ENCODE results near the gene STAG1.

Gene STAG1

GRCh38 chr3:136708333-136708985 lies 43.7 kb downstream of the STAG1 start:
- H3K27me3 ChIP-seq (ENCODE audit: control insufficient read depth, insufficient read depth, low read length), result no peaks in the 10 kb centered on the region
- no CpG with 5 or more reads among the region's 3 CpGs for WGBS (ENCODE audit: insufficient coverage, insufficient read length)
- H3K4me3 ChIP-seq (ENCODE audit: low read length), result no peak overlapping the region
- H3K9me3 ChIP-seq (ENCODE audit: control insufficient read depth, insufficient read depth, low read length), result no peaks in the 10 kb centered on the region
- no peaks in the 10 kb centered on the region for H3K4me1 ChIP-seq (ENCODE audit: control insufficient read depth, insufficient read depth, low read length)
- no peak for DNase-seq (ENCODE audit: low read depth, low spot score)
- H3K27ac ChIP-seq (ENCODE audit: low read length), result no peak overlapping the region
- no peaks in the 10 kb centered on the region for H3K36me3 ChIP-seq (ENCODE audit: control insufficient read depth, insufficient read depth, low read length)

DNA sequence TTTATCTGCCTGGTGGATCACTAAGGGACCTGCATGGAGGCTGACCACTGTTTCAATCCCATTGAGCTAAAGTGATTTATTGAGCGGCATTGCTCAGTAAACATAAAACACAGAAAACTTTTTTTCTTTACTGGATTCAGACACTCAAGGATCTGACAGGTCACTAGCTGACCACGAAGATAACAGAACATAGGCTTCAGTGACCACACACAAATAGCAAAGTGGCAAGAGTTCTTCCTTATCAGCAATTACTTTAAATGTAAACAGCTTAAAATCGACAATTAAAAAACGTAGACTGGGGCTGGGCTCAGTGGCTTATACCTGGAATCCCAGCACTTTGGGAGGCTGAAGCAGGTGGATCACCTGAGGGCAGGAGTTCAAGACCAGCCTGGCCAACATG lies 48.7 kb downstream of the STAG1 start:
- no CpG with 5 or more reads among the region's 4 CpGs for WGBS (ENCODE audit: insufficient coverage, insufficient read length)
- H3K36me3 ChIP-seq (ENCODE audit: control insufficient read depth, insufficient read depth, low read length), result no peaks in the 10 kb centered on the region
- DNase-seq (ENCODE audit: low read depth, low spot score), result no peak
- H3K27ac ChIP-seq (ENCODE audit: low read length), result no peak overlapping the region
- H3K4me1 ChIP-seq (ENCODE audit: control insufficient read depth, insufficient read depth, low read length), result no peaks in the 10 kb centered on the region; the same call in 1 of the 2 replicates
- no peaks in the 10 kb centered on the region for H3K9me3 ChIP-seq (ENCODE audit: control insufficient read depth, insufficient read depth, low read length)
- no peaks in the 10 kb centered on the region for H3K27me3 ChIP-seq (ENCODE audit: control insufficient read depth, insufficient read depth, low read length)
- no peak overlapping the region for H3K4me3 ChIP-seq (ENCODE audit: low read length)

DNA sequence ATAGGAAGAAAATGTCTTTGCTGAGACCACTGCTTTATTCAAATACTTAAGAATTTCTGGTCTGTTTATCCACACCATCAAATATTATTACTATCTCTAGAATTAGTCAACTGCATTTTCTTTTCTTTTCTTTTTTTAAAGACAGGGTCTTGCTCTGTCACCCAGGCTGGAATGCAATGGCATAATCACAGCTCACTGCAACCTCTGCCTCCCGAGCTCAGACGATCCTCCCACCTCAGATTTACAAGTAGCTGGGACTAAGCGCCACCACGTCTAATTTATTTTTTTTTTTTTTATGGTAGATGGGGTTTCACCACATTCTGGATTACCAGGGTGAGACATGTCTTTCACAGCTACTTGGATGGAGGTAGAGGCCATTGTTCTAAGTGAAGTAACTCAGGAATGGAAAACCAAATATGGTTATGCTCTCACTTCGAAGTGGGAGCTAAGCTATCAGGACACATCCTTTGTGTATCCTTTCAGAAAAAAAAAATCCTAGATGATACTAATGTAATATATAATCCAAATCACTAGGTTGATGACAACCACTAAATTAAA lies 52.8 kb downstream of the STAG1 start:
- Histone ChIP-seq H3K27me3 (ENCODE audit: control insufficient read depth, insufficient read depth, low read length) (no peaks in the 10 kb centered on the region), H3K27ac (ENCODE audit: low read length) (no peak overlapping the region), H3K4me1 (ENCODE audit: control insufficient read depth, insufficient read depth, low read length) (no peaks in the 10 kb centered on the region; the same call in 1 of the 2 replicates), H3K9me3 (ENCODE audit: control insufficient read depth, insufficient read depth, low read length) (no peaks in the 10 kb centered on the region), H3K36me3 (ENCODE audit: control insufficient read depth, insufficient read depth, low read length) (no peaks in the 10 kb centered on the region), H3K4me3 (ENCODE audit: low read length) (no peak overlapping the region)
- WGBS (ENCODE audit: insufficient coverage, insufficient read length), result no CpG with 5 or more reads among the region's 5 CpGs
- DNase-seq (ENCODE audit: low read depth, low spot score), result no peak

GRCh38 chr3:136698361-136698760 lies 53.8 kb downstream of the STAG1 start:
- H3K9me3 ChIP-seq (ENCODE audit: control insufficient read depth, insufficient read depth, low read length), result no peaks in the 10 kb centered on the region
- H3K27ac ChIP-seq (ENCODE audit: low read length), result no peak overlapping the region
- no peak overlapping the region for H3K4me3 ChIP-seq (ENCODE audit: low read length)
- DNase-seq (ENCODE audit: low read depth, low spot score), result no peak
- H3K4me1 ChIP-seq (ENCODE audit: control insufficient read depth, insufficient read depth, low read length), result no peaks in the 10 kb centered on the region; the same call in 1 of the 2 replicates
- no CpG with 5 or more reads among the region's 3 CpGs for WGBS (ENCODE audit: insufficient coverage, insufficient read length)
- no peaks in the 10 kb centered on the region for H3K27me3 ChIP-seq (ENCODE audit: control insufficient read depth, insufficient read depth, low read length)
- no peaks in the 10 kb centered on the region for H3K36me3 ChIP-seq (ENCODE audit: control insufficient read depth, insufficient read depth, low read length)

GRCh38 chr3:136696797-136697196 lies 55.4 kb downstream of the STAG1 start:
- Histone ChIP-seq H3K9me3 (ENCODE audit: control insufficient read depth, insufficient read depth, low read length) (no peaks in the 10 kb centered on the region), H3K36me3 (ENCODE audit: control insufficient read depth, insufficient read depth, low read length) (no peaks in the 10 kb centered on the region), H3K27me3 (ENCODE audit: control insufficient read depth, insufficient read depth, low read length) (no peaks in the 10 kb centered on the region), H3K4me3 (ENCODE audit: low read length) (no peak overlapping the region), H3K4me1 (ENCODE audit: control insufficient read depth, insufficient read depth, low read length) (no peaks in the 10 kb centered on the region; the same call in 1 of the 2 replicates), H3K27ac (ENCODE audit: low read length) (no peak overlapping the region)
- no peak for DNase-seq (ENCODE audit: low read depth, low spot score)
- WGBS (ENCODE audit: insufficient coverage, insufficient read length), result no CpG with 5 or more reads among the region's 6 CpGs

- WGBS (ENCODE audit: insufficient coverage, insufficient read length), result no CpG with 5 or more reads among the region's 2 CpGs
- Histone ChIP-seq H3K4me1 (ENCODE audit: control insufficient read depth, insufficient read depth, low read length) (no peaks in the 10 kb centered on the region; the same call in 1 of the 2 replicates), H3K36me3 (ENCODE audit: control insufficient read depth, insufficient read depth, low read length) (no peaks in the 10 kb centered on the region), H3K9me3 (ENCODE audit: control insufficient read depth, insufficient read depth, low read length) (no peaks in the 10 kb centered on the region), H3K27ac (ENCODE audit: low read length) (no peak overlapping the region), H3K4me3 (ENCODE audit: low read length) (no peak overlapping the region), H3K27me3 (ENCODE audit: control insufficient read depth, insufficient read depth, low read length) (no peaks in the 10 kb centered on the region)
- no peak for DNase-seq (ENCODE audit: low read depth, low spot score)
Measured at GRCh38 chr3:136694321-136694720, 57.9 kb downstream of the STAG1 start.

DNA sequence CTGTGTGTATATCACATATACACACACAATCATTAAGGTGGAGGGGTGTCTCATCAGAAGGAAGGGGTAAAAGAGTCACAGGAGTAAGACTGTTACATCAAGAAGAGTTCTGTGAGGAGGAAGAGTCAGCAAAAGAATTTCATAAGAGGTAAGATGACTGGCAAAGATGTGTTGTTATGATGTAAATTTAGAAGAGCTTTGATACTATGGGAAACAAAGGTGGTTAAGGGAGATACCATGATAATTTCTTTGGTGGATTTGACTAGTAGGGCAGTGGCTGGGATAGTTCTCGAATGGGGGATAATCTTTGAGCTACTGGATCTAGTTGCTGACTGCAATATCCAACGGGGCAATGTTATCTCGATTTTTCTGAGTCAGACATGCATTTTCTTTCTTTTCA lies 61.6 kb downstream of the STAG1 start:
- H3K4me1 ChIP-seq (ENCODE audit: control insufficient read depth, insufficient read depth, low read length), result no peaks in the 10 kb centered on the region
- no peaks in the 10 kb centered on the region for H3K9me3 ChIP-seq (ENCODE audit: control insufficient read depth, insufficient read depth, low read length)
- no peak overlapping the region for H3K27ac ChIP-seq (ENCODE audit: low read length)
- H3K27me3 ChIP-seq (ENCODE audit: control insufficient read depth, insufficient read depth, low read length), result no peaks in the 10 kb centered on the region
- H3K4me3 ChIP-seq (ENCODE audit: low read length), result no peak overlapping the region
- no peak for DNase-seq (ENCODE audit: low read depth, low spot score)
- no CpG with 5 or more reads among the region's 3 CpGs for WGBS (ENCODE audit: insufficient coverage, insufficient read length)
- no peaks in the 10 kb centered on the region for H3K36me3 ChIP-seq (ENCODE audit: control insufficient read depth, insufficient read depth, low read length)

- 100% methylated on average over 1 of the region's 1 CpG for WGBS (ENCODE audit: insufficient coverage, insufficient read length)
- no peak overlapping the region for H3K4me3 ChIP-seq (ENCODE audit: low read length)
Measured at GRCh38 chr3:136685882-136686281, 66.3 kb downstream of the STAG1 start.

DNA sequence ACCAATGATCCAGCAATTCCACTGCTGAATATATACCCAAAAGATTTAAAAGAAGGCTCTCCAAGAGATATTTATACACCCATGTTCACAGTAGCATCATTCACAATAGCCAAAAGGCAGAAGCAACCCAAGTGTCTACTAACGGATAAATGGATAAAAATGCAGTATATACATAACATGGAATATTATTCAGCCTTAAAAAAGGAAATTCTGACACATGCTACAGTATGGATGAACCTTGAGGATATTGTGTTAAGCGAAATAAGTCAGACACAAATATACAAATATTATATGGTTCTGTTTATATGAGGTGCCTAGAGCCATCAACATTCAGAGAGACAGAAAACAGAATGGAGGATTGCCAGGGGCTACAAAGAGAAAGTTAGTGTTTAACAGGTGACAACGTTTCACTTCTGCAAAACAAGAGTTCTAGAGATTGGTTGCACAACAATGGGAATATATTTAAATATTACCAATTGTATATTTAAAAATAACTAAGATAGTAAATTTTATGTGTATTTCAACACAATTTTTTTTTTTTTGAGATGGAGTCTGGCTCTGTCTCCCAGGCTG lies 69.4 kb downstream of the STAG1 start:
- no peak overlapping the region for H3K27ac ChIP-seq (ENCODE audit: low read length)
- H3K36me3 ChIP-seq (ENCODE audit: control insufficient read depth, insufficient read depth, low read length), result no peaks in the 10 kb centered on the region
- no peak overlapping the region for H3K4me3 ChIP-seq (ENCODE audit: low read length)
- no peaks in the 10 kb centered on the region for H3K27me3 ChIP-seq (ENCODE audit: control insufficient read depth, insufficient read depth, low read length)
- WGBS (ENCODE audit: insufficient coverage, insufficient read length), result no CpG with 5 or more reads among the region's 3 CpGs
- DNase-seq (ENCODE audit: low read depth, low spot score), result no peak
- no peaks in the 10 kb centered on the region for H3K4me1 ChIP-seq (ENCODE audit: control insufficient read depth, insufficient read depth, low read length)
- H3K9me3 ChIP-seq (ENCODE audit: control insufficient read depth, insufficient read depth, low read length), result no peaks in the 10 kb centered on the region

More at GRCh38 chr3:136685882-136686281, 66.3 kb downstream of the STAG1 start:
- Histone ChIP-seq H3K27me3 (ENCODE audit: control insufficient read depth, insufficient read depth, low read length) (no peaks in the 10 kb centered on the region), H3K4me1 (ENCODE audit: control insufficient read depth, insufficient read depth, low read length) (no peaks in the 10 kb centered on the region), H3K9me3 (ENCODE audit: control insufficient read depth, insufficient read depth, low read length) (no peaks in the 10 kb centered on the region), H3K36me3 (ENCODE audit: control insufficient read depth, insufficient read depth, low read length) (no peaks in the 10 kb centered on the region), H3K27ac (ENCODE audit: low read length) (no peak overlapping the region)
- DNase-seq (ENCODE audit: low read depth, low spot score), result no peak

GRCh38 chr3:136678981-136679380 lies 73.2 kb downstream of the STAG1 start:
- WGBS (ENCODE audit: insufficient coverage, insufficient read length), result no CpG with 5 or more reads among the region's 4 CpGs
- Histone ChIP-seq H3K27me3 (ENCODE audit: control insufficient read depth, insufficient read depth, low read length) (no peaks in the 10 kb centered on the region), H3K9me3 (ENCODE audit: control insufficient read depth, insufficient read depth, low read length) (no peaks in the 10 kb centered on the region), H3K4me3 (ENCODE audit: low read length) (no peak overlapping the region), H3K4me1 (ENCODE audit: control insufficient read depth, insufficient read depth, low read length) (no peaks in the 10 kb centered on the region), H3K27ac (ENCODE audit: low read length) (no peak overlapping the region), H3K36me3 (ENCODE audit: control insufficient read depth, insufficient read depth, low read length) (no peaks in the 10 kb centered on the region)
- no peak for DNase-seq (ENCODE audit: low read depth, low spot score)

GRCh38 chr3:136676009-136676408 lies 76.2 kb downstream of the STAG1 start:
- Histone ChIP-seq H3K27ac (ENCODE audit: low read length) (no peak overlapping the region), H3K4me3 (ENCODE audit: low read length) (no peak overlapping the region), H3K27me3 (ENCODE audit: control insufficient read depth, insufficient read depth, low read length) (no peaks in the 10 kb centered on the region), H3K9me3 (ENCODE audit: control insufficient read depth, insufficient read depth, low read length) (no peaks in the 10 kb centered on the region), H3K4me1 (ENCODE audit: control insufficient read depth, insufficient read depth, low read length) (no peaks in the 10 kb centered on the region; the same call in 1 of the 2 replicates), H3K36me3 (ENCODE audit: control insufficient read depth, insufficient read depth, low read length) (no peaks in the 10 kb centered on the region)
- no peak for DNase-seq (ENCODE audit: low read depth, low spot score)

Data from iPS DF 6.9 (cell line).